SK-N-SH treated with all-trans-retinoic acid at 6 μM for 48 hours (cell line): ENCODE measurements around the gene NPAS3.

Experiments
- CSRNP3 ChIP-seq: fragments of 250-450 bp; sonication (Bioruptor Pico); IDR thresholded peaks from 2 replicates; pipeline ENCODE4 v1.5.1; 2021; ENCODE audit warnings: mild to moderate bottlenecking, moderate library complexity
- ZC3H10 ChIP-seq: fragments of 250-450 bp; sonication (Bioruptor Pico); IDR thresholded peaks from 2 replicates; pipeline ENCODE4 v1.5.1; 2021; ENCODE audit warnings: mild to moderate bottlenecking, moderate library complexity

NPAS3 gene

DNA sequence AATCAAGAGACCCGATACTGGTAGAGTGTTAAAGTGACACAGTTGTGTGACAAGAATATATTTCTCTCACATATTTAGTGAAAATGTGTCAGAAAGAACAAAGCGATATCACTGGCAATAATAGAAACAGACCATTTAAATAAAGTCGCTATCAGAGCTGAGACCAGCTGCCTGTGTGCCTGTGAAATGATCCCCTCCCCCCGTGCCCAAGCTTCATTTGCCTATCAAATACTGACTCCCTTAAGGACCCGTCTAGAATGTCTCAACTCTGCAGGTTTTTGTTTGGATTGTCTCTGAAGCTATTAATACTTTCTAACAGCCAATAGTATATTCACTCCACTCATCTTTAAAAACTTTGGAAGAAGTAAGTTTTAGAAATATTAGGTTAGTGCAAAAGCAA lies 913.3 kb downstream of the NPAS3 start (continued):
- TF ChIP-seq CSRNP3 (CRISPR knock-in tag), result no peak
- TF ChIP-seq ZC3H10 (CRISPR knock-in tag), result no peak
